NCI-H446 treated with DMSO at 0.1 percent for 48 hours (cell line): ENCODE results near the gene ADAMTS14.

ENCODE experiments used
- DNase-seq: peaks from one replicate; lab custom pipeline; 2025; lab: John Stamatoyannopoulos, UW

Gene ADAMTS14

DNA sequence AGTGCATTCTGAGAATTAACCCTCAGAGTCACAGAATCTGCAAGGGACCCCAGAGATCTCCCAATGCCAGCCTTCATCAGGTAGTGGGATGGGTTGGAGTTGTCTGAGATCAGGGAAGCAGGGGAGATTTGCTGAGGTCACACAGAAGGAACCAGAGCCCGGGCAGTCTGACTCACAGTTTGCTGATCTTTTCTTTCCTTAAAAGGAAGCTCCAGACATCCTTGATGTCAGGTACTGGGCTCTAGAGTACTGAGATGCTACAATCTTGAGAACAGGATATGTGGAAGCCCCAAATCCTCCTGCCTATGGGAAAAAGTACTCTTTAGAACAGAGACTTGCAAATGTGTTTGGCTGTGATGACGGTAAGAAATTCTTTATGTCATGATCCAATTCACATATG, 112.2 kb downstream of the ADAMTS14 start:
- DNase-seq, result no peak

GRCh38 chr10:70785190-70785589, 112.9 kb downstream of the ADAMTS14 start, which contains the start of gene TBATA:
Gene TBATA (minus strand): TSS chr10:70785377. CDS start chr10:70783379, 1,998 bp downstream.
- DNase-seq, result no peak

- no peak for DNase-seq
Measured at GRCh38 chr10:70786799-70787415, 114.6 kb downstream of the ADAMTS14 start.

DNA sequence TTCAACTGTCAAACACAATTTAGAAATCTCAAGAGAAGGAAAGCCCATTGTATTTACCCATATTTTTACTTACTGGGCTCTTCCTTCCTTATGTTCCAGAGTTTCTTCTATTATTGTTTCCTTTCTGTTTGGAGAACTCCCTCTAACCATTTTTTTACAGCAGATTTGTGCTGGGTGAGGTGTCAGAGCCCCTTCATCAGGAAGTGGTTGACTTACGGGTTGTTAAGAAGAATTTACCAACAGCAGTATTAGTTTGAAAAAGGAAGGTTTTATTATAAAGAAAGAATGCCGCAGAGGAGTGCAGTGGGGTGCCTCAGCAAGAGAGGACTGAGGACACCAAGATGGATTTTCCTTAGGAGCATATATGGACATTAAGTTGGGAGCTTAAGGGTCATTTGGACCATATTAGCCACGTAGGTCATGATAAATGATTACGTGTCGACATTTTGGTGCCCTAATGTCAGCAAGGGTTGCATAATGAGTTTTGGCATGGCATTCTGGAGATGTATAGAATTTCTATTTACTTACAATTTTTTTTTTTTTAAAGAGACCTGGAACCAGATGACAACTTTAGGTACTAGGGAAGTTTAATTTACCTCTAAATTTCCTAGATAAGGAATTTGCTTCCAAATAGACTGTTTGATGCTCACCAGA, 119.2 kb downstream of the ADAMTS14 start:
- no peak for DNase-seq

GRCh38 chr10:70795613-70796012, 123.3 kb downstream of the ADAMTS14 start:
- no peak for DNase-seq

DNA sequence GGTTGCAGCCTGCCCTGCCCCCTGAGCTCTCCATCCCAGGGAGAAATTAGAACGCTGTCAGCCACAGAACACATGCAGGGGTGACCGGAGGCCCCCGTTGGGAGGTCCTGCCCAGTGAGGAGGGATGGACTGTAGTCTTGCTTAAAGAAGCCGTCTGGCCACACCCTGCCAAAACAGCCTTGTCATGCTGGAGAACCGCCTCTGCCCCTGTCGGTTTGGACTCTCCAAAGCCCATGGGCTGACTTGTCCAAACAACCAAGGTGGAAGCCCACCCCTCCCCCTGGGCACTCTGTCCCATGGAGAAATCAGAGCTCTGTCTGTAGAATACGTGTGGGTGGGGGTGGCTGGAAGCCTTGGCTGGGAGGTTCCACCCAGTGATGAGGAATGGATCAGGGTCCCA, 125.5 kb downstream of the ADAMTS14 start:
- DNase-seq, result no peak

DNA sequence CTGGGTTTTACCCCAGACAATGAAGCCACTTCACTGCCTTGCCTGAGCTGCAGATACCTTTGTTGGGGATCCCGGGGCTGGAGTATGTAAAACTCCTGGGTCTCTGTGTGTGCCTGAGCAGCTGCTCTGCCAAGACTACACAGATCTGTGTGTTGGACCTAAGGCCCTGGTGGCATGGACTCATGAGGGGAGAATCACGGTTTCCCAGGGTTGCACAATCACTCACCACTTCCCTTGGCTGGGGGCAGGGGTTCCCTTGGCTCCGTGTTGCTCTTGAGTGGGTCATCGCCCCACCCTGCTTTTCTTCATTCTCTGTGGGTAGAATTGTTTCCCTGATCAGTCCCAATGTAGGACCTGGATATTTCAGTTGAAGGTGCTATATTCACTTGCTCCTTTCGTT, 126.8 kb downstream of the ADAMTS14 start:
- DNase-seq, result no peak

- no peak for DNase-seq
Measured at GRCh38 chr10:70801854-70802253, 129.5 kb downstream of the ADAMTS14 start.

DNA sequence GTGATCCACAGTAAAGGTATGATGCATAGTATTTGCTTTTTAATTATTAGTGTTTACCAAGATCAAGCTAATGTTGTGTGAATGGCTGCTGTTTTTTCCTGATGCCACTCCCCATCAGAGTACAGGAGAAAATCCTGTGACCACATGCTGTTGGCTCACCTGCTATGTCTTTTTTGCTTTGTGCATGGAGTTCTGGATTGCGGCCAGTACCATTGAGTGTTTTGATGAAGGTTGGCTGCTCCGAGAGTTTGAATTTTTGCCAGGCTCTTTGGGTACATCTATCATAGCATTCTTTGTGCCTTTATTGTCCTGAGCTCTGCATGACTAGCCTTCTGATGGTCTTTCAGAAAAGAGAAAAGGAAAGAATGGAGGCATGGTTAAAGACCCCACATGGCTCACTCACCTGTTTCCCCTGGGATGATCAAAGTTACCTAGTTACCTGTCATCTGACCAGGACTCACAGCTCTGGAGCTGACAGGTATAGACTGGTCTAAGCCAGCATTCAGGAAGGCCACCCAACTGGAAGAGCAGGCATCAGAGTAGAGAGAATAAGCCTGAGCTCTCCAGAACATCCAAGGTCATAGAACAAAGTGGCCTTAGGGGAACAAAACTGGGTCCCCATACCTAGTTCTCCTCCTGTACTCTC, 131.6 kb downstream of the ADAMTS14 start:
- peak; percentile 65 for DNase-seq

DNA sequence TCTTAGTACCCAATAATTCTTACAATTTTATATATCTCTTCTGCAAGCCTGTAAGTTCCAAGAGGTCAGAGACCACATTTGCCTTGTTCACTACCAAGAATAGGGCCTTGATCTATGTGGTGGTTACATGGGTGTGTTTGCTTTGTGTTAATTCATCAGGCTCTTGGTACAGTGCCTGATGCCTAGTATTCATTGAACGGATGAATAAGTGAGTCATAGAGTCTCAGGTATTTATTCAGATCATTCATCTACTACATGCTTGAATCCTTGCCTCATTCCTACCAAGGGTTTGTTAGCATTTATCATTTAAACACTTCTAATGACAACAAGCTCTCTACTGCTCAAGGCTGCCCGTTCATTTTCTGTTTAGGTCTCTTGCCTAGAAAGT, 132.1 kb downstream of the ADAMTS14 start:
- DNase-seq, result no peak

- DNase-seq, result no peak
Measured at GRCh38 chr10:70805619-70806215, 133.4 kb downstream of the ADAMTS14 start.

DNA sequence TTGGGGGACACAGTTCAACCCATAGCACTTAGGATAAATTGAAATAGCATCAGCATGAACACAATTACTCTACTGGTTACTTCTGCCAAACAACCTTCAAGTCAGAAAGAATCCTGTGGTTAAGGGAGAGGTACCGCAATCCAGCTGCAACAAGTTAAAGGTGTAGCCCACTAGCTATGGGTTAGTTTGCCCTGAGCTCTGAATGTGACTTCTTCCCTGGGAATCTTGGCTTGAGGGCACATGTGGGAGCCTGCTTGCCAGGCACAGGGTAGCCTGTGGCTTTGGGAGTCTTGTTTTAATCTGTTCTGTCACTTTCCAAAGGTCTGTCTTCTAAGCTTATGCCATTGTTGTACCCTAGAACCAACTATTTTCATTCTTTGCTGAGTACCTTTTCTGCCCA, 134.5 kb downstream of the ADAMTS14 start:
- no peak for DNase-seq

DNA sequence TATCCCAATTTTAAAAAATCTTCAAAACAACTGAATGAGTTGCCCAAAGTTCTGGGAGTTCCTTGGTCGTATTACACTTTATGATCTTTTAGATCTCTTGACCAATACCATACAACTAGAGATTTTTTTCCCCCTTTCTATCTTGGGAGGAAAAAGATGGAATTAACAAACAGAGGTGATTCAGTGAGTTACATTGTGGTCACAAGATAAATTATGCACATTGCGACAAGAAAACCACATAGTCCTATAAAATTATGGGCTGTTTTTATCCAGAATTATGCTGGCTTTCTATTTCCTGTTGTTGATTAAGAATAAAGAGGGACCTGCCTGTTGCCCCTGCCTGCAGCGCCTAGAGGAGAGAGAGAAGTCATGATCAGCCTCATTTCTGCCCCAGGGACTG, 135.2 kb downstream of the ADAMTS14 start:
- DNase-seq, result no peak

- DNase-seq, result no peak
Measured at GRCh38 chr10:70809011-70809611, 136.8 kb downstream of the ADAMTS14 start.

DNA sequence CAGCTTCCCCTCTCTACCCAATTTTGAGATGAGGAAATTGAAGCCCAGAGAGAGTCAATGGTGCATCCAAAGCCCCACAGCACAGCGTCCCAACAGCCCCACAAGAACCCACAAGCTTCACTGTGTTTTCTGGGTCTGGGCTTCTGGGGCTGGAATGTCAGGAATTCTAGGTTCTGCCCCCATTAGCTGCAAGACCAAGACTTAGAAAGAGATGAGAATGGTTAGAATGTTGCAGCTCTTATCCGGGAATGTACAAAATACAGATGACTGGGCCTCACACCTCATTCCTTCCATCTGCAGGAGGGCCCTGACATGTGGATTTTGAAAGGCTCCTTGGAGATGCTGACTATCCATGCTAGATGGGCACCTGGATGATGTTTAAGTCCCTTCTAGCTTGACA, 137.4 kb downstream of the ADAMTS14 start:
- no peak for DNase-seq

GRCh38 chr10:70810967-70811366, 138.7 kb downstream of the ADAMTS14 start:
- DNase-seq, result no peak

DNA sequence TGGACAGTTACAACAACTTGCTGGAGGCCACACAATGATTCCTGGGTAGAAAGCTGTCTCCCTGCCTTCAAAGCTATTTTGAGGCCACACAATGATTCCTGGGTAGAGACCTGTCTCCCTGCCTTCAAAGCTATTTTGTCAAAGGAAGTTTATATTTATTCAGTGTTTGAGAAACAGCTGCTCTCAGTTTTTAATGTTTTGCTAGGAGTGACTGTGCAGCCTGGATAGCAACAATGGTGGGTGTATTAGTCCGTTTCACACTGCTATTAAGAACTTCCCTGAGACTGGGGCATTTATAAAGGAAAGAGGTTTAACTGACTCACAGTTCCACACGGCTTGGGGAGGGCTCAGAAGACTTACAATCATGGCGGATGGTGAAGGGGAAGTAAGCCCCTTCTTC, 139.6 kb downstream of the ADAMTS14 start:
- DNase-seq, result no peak
